NCI-H2107 (cell line): ENCODE measurements around the gene PARP12.

Source experiments
- DNase-seq: peaks from one replicate; lab custom pipeline; 2025; lab: John Stamatoyannopoulos, UW

Gene PARP12

DNA sequence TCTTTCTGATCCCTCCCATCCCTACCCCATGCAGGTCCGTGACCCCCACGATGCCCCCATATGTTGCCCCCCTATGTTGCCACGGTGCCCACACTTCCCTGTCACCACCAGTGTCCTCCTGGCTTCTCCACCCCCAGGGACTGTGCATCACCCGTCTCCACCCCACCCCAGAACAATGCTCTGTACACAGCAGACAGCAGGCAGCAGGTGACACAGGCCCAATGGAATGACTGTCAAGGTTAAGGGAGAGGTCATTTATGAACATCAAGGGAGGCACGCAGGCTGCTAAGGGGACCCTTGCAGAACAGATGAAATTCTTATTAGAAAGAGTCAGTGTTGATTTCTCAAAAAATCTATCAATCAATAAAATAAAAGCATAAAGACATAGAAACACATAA lies 71.5 kb downstream of the PARP12 start:
- DNase-seq, result no peak

DNA sequence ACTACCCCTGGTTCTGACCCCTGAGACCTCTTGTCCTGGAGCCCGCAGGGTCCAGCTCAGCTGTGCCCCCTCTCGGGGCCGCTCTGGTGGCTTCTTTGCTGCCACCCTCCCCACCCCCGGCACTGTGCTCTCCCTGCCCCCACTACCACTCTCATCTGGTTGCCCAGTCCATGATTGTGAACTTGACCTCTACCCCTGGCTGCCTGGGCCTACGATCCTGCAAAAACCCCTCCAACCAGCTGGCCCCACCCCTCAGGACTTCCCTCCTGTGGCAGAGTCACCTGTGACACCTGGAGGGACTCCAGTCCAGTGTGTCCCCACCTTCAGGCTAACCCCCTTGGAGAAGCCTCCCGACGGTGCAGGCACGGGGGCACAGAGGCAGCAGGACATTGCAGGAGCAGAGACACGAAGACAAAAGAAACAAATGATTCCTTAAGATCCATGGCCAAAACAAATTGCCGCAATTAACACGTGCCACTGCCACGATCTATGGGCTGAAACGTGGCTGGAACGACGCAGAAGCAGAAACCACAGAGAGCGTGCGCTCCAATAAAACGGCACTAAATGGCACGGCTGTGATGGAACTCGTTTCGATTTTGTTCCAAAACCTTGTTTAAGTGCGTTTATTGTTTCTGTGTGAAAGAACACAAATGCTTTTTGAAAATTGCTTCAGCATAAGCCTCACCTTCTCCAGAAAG lies 72.0 kb downstream of the PARP12 start:
- DNase-seq, result no peak

DNA sequence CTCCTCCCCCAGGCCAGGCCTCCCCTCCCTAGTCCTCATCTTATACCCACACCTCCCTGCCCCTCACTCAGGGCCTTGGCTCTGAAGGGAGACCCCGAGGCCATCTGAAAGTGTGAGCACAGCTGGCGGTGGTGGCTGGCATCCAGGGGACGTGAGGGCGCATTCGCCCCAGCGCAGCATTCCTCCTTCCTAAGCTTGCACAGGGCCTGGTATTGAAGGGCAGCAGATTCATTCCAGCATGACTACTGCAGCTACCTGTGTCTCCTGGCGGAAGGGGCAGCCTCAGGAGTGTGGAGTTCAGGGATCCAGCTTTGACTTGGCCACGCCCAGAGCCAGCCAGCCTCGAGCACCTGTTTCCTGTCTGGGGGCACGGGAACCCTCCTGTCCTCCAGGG lies 72.6 kb downstream of the PARP12 start:
- DNase-seq, result no peak

DNA sequence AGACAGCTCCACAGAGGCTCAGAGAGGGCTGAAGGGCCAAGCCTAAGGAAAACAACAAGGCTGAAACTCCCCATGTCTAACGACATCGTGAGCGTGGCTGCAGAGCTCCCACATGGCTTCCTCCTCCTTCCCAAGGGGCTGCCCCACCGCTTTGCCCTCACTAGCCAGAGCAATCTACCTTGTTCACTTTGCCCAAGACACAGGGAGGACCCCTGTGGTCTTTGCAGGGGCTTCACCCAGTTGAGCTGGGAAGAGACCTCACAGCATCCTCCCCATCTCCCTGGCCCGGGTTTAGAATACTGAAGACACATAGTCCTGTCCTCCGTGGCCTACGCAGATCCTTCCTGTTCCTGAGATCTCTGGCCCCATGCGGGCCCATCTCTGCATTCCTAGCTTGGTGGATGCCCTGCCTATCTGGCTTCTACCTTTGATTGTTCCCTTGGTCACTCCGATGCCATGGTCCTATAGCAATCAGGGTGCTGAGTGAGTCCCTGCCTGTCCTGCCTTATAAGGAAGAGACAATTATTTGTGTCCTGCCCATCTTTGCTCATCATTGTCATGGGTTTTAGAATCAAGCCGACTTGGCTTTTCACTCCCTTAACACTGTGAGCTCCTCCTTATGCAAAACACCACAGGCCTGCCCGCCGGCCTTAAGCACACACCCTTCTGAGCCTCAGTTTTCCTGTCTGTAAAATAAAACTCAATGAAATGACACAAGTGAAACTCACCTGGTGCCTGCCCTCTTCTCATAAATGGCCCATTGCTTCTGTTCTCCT lies 73.2 kb downstream of the PARP12 start:
- DNase-seq, result no peak

DNA sequence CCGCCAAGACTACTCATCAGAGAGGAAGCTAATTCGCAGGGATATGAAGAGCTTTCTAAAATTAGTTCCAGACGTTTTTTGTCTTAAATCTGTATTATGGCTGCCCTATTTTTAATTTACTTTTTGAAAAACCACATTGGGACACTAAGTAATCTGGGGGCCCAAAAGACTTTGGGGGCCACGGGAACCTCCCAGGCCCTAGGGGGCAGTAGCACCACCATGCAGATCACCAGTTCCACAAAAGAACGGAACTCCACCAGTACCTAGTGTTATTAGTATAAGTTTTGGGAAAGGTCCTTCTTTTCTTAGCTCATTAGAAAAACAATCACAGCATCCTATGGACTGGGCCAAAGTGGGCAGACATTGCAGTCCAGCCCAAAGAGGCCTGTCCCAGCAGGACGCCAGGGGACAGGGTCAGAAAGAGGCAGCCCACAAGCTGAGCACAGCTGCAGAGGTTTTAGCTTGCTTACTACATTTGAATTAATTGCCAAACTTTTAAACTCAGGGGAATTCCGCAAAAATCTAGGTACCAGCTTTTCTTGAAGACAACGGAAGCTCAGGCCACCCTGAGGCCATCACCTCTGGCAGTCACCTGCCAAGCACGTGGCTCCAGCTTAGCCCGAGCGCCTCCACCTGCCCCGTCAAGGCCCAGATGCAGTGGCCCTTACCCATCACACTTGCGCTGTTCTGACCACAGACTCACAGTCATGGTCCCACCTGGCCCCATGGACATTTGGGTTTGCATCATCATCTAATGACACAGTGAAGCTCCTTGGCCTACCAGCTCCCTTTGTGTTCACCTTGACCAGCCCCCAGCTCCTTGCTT lies 74.8 kb downstream of the PARP12 start:
- no peak for DNase-seq

DNA sequence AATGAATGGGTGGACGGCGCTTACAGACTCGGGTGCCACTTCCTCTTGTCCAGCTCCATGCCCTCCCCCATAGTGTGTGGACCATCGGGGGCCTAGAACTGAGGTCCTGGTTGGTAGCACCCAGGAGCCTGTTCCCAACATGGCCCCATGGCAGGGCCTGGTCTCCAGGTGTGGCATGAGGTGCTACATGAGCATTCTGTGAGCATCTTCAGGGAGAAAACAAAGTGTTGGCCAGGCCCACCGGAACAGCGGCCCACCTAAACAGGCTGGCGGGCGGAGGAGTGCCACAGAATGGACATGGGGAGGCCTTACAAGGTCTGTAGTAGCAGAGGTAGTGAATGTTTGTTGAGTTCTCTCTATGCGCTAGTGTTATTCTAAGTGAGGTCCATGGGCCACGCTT lies 76.9 kb downstream of the PARP12 start:
- no peak for DNase-seq

DNA sequence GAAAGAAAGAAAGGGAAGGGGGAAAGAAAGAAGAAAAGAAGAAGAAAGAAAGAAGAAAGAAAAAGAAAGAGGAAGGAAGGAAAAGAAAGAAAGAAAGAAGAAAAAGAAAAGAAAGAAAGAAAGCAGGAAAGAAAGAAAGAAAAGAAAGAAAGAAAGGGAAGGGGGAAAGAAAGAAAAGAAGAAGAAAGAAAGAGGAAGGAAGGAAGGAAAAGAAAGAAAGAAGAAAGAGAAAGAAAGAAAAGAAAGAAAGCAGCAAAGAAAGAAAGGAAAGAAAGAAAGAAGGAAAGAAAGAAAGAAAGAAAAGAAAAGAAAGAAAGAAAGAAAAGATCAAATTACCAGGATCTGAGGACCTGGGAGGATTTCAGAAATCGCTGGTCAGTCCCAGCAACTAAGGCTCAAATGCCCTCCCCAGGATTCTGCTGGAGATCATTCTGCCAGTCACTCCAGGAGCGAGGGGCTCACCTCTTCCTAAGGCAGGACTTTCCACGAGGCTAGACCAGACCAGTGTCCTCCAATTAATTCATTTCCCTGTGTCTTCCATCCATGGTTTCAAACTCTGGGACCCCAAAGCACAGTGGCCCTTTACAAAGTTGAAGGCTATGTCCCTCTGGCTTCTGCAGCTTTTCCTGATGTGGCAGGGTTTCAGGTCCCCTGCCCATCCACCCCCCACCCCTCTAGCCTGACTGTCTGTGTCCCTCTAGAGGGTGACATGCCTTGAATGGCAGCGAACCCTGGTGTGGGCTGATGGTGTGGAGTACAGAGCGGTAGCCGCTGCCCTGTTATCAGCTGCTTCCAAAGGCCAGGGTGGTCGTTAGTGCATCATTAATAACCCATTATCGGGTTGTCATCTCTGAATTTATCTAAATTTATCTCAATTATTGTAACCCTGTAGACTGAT lies 77.9 kb downstream of the PARP12 start:
- no peak for DNase-seq

DNA sequence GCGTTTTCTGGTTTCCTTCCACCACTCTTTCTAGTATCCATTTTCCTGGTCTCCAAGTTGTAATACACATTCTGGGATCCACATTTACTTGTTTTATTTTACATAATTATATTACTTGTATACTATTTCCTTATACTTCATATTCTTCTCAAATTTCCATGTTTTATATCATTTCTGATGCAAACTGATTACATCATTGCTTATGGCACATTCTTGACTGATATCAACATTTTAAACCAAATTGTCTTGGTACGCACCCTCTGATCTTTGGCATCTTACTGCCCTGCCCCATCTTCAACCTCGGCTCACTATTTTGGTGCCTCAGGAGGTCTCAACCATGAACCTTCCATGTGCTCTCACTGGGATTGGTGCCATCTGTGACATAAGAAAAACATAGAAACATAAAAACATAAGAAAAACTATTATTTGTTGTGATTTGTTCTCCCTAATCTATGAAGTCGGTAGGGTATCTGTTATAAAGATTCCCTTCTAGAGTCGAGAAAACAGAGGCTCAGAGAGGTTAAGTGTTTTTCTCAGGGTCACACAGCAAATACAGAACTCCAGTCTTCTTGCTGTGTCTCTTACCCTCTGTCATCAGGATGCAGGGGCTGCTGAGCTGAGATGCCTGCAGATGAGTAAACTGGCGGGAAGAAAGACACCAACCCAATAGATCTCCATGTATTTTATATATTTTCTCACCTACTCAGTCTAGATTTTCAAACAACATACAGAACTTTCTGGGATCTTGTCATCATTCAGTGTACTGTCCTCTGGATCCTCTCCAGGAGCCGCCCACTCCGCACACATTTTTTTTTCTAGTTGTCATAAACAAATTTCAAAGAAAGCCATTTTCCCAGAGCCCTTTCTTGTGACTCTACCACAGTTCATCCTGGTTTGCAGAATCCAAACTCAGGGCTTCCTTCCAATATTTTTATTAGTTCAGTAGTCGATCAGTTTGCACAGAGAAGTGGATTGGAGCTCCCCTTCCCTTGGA lies 79.5 kb downstream of the PARP12 start:
- DNase-seq, result no peak

DNA sequence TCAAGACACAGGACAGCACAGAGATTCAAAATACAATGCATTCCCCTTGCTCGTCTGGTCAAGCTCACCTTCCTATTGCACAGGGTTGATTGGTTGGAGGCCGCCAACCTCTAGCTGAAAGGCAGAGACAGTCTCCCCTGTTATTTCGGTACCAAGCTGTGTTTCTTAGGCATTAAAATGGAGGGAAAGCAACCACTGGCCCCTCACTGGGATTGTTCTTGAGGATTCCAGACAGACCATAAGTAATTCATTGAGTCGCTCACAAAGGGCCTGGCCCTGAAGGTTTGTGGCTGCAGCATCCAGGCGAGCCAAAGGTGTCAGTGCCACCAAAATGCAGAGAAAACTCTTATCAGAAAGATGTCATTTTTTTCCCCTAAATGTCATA lies 81.2 kb downstream of the PARP12 start:
- no peak for DNase-seq

DNA sequence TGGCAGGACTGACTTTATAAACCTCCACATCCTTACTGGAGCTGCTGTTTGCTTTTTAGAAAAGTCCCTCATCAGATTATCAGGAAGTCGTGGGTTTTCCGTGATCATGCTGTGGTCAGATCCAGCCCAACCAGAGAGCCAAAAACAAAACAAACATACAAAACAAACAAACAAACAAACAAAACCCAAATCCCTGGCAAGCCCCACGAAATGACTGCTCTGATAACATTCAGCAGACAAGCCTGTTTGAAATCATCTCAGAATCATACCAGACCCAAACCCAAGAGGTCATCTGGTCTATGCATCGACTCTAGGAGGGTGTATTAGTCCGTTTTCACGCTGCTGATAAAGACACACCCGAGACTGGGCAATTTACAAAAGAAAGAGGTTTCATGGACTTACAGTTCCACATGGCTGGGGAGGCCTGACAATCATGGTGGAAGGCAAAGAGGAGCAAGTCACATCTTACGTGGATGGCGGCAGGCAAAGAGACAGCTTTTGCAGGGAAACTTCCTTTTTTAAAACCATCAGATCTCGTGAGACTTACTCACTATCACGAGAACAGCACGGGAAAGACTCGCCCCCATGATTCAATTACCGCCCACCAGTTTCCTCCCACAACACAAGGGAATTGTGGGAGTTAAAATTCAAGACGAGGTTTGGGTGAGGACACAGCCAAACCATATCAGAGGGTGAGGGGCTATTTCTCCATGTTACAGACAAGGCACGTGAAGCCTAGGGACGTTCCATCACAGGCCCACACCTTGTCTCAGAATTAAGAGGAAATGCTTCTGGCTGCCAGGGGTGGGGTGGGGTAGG lies 85.7 kb downstream of the PARP12 start:
- DNase-seq, result no peak

DNA sequence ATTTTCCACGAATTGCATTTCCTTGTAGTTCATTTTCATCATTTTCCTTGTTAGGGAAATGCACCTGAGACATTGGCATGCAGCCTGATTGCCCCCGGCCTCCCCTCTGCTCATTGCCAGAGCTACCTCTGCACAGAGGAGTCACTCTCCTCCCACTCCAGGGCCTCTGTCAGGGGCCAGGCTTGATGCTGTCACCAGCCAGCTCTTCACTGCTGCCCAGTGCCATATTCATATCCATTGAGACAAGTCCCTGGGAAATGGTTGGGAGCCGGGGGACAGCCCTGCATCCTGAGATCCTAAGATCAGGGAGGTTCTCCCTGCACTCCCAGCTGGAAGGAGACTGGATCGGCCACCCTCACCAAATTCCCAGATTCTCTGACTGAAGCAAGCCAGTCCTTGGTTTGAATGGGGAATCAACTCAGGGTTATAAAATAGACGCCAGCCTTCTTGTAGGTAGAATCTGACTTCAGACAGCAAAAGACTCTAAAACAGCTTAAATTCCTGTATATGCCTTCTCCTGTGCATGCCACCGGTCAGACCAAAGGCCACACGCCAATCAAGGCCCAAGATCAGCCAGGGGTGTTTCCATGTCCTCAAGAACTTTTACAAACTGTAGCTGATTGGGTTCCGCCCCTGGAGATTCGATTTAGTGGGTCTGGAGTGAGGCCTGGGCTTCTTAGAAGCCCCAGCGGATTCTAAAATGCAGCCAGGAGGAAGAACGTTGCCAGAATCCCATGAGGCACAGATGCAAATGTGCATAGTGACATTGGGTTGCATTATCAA lies 86.5 kb downstream of the PARP12 start:
- no peak for DNase-seq

DNA sequence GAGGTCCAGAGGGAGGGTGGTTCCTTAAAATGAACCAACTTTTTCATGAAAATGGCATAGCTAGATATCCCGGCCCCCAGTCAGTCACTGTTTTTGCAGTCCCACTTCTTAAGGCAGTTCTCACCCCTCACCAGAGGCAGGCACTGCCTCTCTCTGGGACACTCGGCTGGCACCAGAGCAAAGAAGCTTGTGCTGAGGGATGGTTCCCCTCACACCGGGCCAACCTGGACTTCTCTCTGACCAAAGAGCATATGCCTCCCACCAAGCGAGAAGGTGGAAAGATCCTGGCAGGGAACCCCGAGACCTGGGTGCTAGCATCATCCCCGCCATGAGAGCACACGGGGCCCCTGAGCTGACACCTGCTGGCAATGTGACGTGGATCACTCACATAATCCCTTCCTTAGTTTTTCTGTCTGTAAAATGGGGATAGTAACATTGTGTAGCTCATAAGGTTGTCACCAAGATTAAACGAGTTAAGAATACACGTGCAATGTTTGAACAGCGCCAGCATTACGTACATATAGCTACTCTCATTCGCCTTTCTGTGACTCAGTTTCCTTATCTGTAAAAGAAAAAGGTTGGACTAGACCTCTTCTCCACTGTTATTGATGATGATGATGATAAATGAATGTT lies 88.5 kb downstream of the PARP12 start:
- DNase-seq, result no peak
